ENCODE measurements around the gene UBL4A. TPM values are rescaled to one million over a fixed set of nuclear protein-coding genes. Genes with fewer than 3 reads are reported as not detected.

Gene UBL4A
- total RNA-seq, 1 donor from 2014 or later, result 41.1 TPM

DNA sequence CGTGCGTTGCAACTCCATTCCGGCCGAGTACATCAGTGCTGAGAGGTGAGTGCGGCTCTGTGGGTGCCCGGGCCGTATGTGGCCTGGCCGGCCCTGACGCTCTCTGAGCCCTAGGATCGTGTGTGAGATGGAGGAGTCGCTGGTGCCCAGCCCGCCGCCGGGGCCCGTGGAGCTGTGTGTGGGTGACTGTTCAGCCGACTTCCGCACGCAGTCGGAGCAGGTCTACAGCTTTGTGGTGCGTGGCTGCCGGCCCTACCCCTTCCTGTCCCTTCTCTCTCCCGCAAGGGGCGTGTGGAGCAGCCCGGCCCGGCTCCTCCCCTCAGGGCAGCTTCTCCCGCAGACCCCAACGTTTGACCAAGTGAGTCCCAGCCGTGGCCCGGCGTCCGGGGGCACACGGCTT, 20.4 kb downstream of the UBL4A start:
- DNase-seq (ENCODE audit: extremely low read depth, low read depth, low spot score), result no peak

DNA sequence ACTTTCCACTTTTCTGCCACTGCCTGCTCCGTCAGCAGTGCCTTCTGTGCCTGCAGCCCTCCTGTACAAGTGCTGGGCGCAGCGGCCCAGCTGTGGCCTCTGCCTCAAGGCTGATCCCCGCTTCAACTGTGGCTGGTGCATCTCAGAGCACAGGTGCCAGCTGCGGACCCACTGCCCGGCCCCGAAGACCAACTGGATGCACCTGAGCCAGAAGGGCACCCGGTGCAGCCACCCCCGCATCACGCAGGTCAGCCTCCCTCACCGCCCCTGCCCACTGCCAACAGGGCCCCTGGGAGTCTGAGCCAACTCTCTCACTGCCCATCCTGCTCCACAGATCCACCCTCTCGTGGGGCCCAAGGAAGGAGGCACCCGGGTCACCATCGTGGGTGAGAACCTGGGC, 20.8 kb downstream of the UBL4A start:
- DNase-seq (ENCODE audit: extremely low read depth, low read depth, low spot score), result no peak

DNA sequence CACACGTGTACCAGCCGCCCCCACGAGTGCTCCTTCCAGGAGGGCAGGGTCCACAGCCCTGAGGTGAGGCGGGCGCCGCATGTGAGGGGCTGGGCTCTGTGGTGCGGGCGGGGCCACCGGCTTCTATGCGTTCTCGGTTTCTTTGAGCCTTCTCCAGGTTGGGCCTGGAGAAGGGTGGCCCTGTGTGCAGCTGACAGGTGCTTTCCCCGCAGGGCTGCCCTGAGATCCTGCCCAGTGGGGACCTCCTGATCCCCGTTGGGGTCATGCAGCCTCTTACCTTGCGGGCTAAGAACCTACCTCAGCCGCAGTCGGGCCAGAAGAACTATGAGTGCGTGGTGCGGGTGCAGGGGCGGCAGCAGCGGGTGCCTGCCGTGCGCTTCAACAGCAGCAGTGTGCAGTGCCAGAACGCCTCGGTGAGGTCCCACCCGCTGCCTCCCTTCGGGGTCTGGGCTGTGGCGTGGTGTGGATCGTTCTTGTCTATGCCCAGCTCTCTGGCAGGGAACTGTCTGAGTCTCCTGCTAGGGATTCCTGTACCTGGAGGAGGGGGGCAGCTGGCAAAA, 21.5 kb downstream of the UBL4A start:
- no peak for DNase-seq (ENCODE audit: extremely low read depth, low read depth, low spot score)

DNA sequence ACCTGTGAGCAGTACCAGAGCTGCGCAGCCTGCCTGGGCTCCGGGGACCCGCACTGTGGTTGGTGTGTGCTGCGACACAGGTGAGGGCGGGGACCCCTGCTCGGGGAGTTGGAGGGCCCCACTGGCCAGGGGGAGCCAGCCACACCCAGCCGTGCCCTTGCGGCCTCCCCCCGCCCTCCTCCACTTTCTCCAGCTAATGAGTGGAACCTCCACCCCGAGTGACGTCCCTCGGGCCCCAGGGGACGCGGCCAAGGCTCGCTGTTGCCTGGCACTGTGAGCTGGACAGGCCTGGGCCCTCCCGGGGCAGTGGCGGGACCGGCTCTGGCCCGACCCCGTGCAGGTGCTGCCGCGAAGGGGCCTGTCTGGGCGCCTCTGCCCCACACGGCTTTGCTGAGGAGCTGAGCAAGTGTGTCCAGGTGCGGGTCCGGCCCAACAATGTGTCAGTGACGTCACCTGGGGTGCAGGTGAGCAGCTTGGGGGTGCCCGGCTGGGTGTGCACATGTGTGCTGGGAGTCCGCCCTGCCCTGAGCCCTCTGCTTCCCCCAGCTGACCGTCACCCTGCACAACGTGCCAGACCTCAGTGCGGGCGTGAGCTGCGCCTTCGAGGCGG, 22.7 kb downstream of the UBL4A start:
- no peak for DNase-seq (ENCODE audit: extremely low read depth, low read depth, low spot score)

DNA sequence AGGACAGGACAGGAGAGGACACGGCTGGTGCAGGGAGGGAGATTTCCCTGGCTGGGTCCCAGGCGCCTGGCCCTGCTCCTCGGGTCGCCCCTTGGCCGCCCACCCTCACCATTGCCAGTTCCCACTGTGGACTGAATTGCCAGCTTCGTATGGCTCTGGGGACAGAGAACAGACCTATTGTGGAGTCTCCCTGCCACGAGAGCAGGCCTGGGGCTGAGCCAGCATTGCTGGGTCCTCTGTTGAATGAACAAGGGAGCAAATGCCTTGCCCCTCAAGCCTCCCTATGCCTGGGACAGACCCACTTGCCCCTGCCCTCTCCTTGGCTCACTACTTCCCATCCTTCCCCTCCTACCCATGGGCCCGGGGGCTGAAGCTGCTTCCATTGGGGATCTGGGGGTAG, 24.0 kb downstream of the UBL4A start:
- no peak for DNase-seq (ENCODE audit: extremely low read depth, low read depth, low spot score)

DNA sequence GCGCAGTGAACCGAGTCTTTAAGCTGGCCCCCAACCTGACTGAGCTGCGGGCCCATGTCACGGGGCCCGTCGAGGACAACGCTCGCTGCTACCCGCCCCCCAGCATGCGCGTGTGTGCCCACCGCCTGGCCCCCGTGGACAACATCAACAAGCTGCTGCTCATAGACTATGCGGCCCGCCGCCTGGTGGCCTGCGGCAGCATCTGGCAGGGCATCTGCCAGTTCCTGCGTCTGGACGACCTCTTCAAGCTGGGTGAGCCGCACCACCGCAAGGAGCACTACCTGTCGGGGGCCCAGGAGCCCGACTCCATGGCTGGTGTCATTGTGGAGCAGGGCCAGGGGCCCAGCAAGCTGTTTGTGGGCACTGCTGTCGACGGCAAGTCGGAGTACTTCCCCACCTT, 26.1 kb downstream of the UBL4A start:
- no peak for DNase-seq (ENCODE audit: extremely low read depth, low read depth, low spot score)

DNA sequence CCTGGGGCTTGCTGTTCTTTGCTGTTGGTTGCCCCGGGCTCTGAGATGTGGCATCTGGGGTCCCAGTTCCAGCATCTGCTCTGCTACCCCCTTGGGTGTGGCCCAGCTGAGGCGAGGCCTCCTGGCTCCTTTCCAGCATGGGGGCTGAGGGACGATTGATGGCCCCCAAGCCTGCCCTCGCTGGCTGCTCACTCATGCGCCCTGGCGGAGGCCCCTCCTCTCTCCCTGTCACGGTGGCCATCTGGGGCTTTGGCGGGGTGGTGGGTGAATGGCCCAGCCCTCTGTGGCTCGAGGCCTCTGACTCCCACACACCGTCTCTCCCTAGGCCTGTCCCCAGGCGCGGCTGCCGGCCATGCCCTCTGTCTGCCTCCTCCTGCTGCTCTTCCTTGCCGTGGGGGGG, 26.6 kb downstream of the UBL4A start:
- DNase-seq (ENCODE audit: extremely low read depth, low read depth, low spot score), result no peak

DNA sequence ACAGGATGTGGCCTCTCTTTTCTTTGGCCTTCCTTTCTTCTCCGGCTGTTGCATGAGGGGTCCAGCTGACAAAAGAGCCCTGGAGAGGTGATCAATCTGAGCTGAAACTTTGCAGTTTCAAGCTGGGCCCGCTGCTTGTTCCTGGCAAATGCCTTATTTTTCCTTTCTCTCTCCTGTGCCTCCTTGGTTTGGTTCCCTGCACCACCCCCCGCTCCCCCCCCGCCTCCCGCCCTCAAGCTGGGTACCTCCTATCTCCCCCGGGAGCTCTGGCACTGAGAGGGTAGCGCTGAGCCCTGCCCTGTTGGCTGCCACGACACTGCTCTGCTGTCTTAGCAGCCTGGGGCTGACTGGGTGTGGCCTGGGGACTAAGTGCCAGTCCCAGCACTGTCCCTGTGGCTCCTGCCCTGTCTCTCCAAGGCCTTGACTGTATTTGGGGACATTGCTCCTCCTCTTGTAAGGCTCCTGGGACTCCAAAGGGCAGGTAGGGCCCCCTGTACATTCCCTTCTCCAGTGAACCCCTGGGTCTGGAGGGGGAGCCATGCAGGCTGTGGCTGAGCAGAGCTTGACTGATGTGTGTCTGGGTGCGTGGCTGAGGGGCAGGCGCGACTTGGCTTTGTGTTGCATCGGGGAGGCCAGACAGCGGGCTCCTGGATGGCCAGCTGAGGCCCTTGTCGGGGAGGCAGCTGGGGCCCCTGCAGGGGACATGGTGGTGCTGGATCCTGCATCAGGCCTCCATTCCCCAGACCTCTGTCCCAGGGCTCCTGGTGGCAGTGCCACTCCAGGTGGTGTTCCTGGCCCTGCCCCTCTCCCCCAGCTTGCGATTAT, 27.2 kb downstream of the UBL4A start:
- no peak for DNase-seq (ENCODE audit: extremely low read depth, low read depth, low spot score)

DNA sequence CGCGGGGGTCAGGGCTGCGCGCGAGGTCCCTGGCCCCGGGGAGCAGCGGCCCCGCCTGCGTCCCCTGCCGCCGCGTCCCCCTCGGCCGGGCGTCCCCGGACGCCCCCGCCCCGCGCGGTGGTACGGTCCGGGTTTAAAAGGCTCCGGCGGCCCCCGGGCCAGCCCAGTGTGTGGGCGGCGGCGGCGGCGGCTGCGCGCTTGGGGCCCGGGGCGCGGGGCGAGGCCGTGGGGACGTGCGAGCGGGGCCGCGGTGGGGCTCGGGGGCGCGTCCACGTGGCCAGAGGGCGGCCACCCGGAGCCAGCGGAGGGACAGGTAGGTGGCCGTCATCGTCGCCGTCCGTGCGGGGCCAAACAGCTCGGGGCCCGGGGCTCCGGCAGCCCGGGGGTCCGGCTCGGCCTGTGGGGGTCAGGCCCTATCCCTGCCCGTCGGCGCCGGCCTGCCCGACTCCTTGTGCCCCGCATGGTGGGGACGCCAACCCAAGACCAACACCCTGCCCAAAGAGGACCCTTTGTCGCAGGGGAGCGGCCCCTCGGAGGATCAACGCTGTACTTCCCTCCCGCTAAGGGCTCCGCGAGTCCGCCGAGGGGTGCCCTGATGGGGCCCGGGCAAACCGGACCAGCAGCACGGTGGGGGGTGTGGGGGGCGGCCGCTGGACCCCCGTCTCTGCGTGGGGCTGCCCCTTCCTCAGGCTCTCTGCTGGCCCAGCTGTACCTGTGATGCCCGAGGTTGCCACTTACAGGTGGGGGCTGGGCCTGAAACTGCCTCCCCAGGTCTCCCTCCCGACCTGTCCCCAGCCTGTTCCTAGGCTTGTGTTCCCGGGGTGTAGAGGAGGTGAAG, 28.1 kb downstream of the UBL4A start, which contains the start of gene PLXNA3:
Gene PLXNA3 (plus strand): TSS at position 166 of the 838 bp plus-strand sequence. CDS start 1,903 bp downstream, outside the sequence.
- DNase-seq (ENCODE audit: extremely low read depth, low read depth, low spot score), result no peak

DNA sequence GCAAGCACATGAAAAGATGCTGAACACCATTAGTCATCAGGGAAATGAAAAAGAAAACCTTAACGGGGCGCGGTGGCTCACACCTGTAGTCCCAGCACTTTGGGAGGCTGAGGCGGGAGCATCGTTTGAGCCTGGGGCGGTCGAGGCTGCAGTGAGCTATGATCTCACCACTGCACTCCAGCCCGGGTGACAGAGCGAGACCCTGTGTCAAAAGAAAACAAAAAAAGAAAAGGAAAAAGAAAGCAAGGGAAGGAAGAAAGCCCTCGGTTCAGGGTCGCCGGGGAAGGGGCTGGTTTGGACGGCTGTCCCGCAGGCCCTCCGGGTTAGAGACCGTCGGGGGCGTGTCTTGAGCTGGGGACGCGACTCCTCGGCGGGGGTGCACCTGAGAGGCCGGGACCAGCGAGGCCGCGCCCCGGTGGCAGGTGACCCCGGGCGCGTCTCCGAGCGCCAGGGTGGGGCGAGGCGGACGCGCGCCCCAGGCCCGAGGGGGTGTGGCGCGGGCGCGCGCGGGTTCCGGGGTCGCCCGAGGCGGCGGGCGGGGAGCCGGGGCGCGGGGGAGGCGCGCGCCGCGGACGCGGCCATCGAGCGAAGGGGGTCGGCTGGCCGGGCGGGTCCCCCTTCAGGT, 28.8 kb downstream of the UBL4A start:
- DNase-seq (ENCODE audit: extremely low read depth, low read depth, low spot score), result no peak

DNA sequence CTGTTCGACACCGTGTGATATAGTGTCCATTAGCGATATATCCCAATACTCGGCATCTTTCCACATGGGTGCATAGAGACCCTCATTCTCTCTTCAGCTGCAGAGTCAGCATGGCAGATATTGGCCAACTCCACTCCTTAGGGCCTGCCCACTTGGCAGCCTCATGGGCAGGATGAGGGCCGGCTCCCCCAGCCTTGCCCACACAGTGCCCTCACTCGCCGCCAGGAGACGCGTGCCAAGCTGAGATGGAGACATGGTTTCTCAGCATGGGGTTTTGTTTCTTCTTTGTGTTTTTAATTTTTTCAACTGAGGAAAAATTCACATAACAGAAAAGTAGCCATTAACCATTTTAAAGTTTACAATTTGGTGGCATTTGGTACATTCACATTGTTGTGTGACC, 33.6 kb downstream of the UBL4A start:
- no peak for DNase-seq (ENCODE audit: extremely low read depth, low read depth, low spot score)

DNA sequence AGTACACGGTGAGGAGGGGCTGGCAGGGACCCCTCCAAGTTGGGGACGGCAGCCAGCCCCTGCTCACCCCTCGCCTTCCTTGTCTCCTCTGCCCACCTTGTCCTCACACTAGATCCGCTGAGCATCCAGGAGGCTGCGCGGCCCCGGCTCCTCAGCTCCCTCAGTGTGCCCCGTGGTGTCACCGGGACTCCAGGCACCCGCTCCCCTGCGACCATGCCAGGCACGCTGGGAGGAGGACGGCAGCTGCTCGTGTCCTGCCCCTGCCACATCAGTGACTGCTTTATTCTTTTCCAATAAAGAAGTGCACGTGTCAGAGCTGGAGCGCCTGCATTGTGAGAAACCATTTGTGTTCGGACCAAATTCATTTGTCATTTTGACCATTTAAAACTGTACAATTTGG, 36.1 kb downstream of the UBL4A start:
- DNase-seq (ENCODE audit: extremely low read depth, low read depth, low spot score), result no peak

DNA sequence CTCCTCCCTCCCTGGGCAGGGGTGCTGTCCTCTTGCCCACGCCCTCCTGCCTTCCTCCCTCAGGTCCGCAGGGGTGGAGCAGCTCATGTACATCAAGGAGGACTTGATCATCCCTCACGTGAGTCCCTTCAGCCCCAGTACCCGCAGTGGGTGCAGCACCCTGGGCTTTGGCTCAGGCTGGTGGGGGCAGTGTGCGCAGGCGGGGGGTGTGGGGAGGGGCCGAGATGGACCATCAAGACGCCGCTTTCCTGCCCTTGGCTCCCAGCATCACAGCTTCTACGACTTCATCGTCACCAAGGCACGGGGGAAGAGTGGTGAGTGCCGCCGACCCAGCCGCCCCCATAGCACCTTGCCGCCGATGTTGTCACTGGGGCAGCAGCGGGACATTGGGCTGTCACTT, 36.8 kb downstream of the UBL4A start:
- DNase-seq (ENCODE audit: extremely low read depth, low read depth, low spot score), result no peak

DNA sequence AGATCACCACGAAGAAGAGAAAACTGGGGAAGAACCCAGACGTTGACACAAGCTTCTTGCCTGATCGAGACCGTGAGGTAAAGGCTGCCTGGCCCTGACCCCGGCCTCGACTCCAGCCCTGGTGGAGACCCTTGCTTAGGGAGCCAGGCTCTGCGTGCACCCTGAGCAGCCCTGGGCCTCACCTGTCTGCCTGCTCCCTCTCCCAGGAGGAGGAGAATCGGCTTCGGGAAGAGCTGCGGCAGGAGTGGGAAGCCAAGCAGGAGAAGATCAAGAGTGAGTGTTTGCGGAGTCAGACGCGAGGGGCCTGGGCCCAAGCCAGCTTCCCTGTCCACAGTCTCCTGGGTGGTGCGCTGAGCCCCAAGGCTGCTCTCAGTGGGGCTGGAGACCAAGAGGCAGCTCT, 37.9 kb downstream of the UBL4A start:
- no peak for DNase-seq (ENCODE audit: extremely low read depth, low read depth, low spot score)

DNA sequence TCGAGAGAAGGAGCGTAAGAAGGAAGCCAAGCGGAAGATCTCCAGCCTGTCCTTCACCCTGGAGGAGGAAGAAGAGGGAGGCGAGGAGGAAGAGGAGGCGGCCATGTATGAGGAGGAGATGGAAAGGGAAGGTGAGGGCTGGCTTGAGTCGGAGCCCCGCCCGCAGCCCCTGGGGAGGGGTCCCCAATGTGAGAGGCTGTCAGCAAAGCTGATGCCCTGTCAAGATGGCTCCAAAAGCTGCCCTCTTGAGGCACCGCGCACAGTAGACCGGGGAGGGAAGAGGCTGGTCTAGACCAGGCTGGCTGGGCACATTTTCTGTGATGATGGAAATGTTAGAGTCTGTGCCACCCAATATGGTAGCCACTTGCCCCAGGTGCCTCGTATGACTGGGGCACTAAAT, 40.0 kb downstream of the UBL4A start:
- no peak for DNase-seq (ENCODE audit: extremely low read depth, low read depth, low spot score)

DNA sequence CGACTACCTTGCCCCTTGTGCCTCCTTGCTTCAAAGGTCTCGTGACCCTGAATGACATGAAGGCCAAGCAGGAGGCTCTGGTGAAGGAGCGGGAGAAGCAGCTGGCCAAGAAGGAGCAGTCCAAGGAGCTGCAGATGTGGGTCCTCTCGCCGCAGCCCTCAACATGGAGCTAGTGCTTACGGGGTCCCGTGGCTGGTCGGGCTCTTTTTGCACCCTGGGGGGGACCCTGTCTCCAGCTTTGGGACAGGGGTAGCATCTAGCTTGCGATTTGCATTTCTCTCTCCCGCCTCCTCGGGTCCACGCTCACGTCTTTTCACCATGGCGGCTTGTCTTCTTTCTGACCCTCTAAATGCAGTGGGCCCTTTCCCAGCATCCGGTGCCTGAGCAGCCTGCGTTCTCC, 40.6 kb downstream of the UBL4A start:
- no peak for DNase-seq (ENCODE audit: extremely low read depth, low read depth, low spot score)

DNA sequence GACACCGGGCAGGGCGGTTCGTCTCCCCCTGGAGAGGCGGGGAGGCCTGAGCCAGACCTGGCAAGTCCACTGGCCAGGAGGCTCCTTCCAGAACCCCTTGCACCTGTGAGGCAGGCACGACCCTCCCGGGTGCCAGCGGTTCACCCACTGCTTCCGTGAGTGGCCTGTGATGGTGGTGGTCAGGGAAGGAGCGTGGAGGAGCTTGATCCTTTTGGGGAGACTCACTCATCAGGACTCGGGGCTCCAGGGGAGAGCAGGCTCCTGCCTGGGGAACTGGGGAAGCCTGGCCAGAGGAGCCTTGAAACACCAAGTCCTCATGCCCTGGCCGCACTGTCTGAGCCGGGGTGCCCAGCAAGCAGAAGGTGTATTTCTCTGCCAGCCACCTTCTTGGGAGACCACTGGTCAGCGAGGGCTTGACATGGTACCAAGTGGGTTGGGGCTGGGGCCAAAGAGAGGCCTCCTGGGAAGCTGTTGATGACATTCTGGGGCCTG, 41.6 kb downstream of the UBL4A start:
- DNase-seq (ENCODE audit: extremely low read depth, low read depth, low spot score), result no peak

DNA sequence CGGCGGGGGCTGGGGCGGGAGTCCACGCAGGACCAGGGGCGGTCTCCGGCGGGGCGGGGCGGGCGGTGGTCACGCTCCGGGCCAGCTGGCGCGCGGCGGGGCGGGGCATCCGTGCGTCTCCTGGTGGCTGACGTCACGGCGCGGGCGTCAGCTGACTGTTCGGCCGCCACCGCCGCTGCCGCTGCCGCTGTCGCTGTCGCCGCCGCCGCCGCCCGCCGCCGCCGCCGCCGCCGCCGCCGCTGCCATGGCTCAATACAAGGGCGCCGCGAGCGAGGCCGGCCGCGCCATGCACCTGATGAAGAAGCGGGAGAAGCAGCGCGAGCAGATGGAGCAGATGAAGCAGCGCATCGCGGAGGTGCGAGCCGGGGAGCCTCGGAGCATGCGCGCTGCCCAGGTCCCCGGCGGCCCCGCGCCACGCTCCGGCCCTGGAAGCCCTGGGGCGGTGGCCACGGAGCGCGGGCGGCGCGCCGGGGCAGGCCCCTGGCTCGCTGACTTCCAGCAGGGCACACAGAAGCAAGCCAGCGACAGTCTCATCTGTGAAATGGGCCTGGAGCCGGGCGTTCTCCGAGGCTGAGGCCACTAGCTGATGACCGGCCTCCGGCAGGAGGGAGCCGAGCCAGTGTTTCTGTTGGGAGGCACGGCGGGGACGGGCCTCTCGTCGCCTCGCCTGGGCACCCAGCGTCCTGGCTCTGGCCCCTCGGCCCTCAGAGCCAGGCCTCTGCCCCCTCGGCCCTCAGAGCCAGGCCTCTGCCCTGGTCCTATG, 42.2 kb downstream of the UBL4A start, which contains the start of gene FAM50A:
Gene FAM50A (plus strand): TSS at position 150 of the 763 bp plus-strand sequence. CDS start 95 bp downstream, at position 245.
- DNase-seq (ENCODE audit: extremely low read depth, low read depth, low spot score), result no peak

DNA sequence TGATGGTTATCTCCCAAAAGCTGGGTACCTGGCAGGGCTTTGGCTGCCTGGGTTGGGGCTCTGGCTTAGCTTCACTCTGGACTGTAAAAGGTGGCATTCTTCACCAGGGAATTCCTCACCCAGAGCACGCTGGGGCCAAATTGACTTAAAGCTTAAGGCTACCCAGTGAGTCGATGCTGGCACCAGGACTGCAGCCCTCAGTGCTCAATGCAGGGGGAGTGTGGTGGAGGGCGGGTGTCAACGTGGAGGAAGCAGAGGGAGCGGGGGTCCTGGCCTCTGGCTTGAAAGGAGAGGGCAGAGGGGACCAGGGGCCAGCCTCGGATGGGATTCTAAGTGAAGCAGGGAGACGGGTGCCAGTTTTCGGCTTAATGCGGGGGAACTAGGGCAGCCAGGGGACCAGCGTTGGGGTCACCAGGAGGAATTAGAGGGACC, 42.9 kb downstream of the UBL4A start:
- DNase-seq (ENCODE audit: extremely low read depth, low read depth, low spot score), result no peak
